ENCODE results near the gene TLL2. TPM values are rescaled to one million over a fixed set of nuclear protein-coding genes. Genes with fewer than 3 reads are reported as not detected.

The TLL2 gene
- polyA plus RNA-seq, 3 donors: not detected

DNA sequence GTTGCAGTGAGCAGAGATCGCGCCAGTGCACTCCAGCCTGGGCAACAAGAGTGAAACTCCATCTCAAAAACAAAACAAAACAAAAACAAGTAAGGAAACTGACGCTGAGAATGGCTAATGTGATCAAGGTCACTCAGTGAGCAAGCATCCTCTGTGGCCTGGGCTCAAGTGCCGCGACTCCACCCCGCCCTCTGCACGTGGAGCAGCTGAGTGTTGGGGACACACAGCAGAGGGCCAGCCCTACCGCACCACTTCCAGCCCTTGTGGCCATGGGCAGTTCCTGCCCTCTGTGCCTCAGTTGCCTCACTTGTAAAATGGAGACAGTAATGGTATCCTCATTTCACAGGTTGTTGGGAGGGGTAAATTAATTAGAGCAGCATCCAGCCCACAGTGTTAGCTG lies 134.0 kb downstream of the TLL2 start:
- Histone ChIP-seq H3K4me3 (replicated peaks in 1 of 3; ENCODE audit: low read depth in 2 of 3, low read length in 3 of 3) (no peak overlapping the region), H3K4me1 (ENCODE audit: control insufficient read depth in 1 of 2, insufficient read depth in 2 of 2, low read length in 2 of 2) (peaks cover 31 to 32% of the 10 kb centered on the region in 2 donors), H3K27me3 (ENCODE audit: control insufficient read depth in 2 of 2, insufficient read depth in 2 of 2, low read length in 2 of 2) (no peaks in the 10 kb centered on the region), H3K27ac (ENCODE audit: low read depth in 1 of 2, low read length in 2 of 2) (peak overlapping the region in 1 of 2 donors; percentile 6), H4K20me1 (ENCODE audit: insufficient read depth, low read length) (no peaks in the 10 kb centered on the region), H3K4me2 (replicated peaks; ENCODE audit: extremely low read depth, low read length, poor library complexity, severe bottlenecking) (no peak overlapping the region), H3K9me3 (replicated peaks in 1 of 2; ENCODE audit: control insufficient read depth in 1 of 2, insufficient read depth in 1 of 2, low read length in 2 of 2) (no peaks in the 10 kb centered on the region), H3K9ac (ENCODE audit: insufficient read depth, low read length, poor library complexity, severe bottlenecking) (no peak overlapping the region), H3K79me2 (ENCODE audit: insufficient read depth, low read length) (no peaks in the 10 kb centered on the region), H2AFZ (ENCODE audit: insufficient read depth, low read depth, low read length, poor library complexity, severe bottlenecking) (no peak overlapping the region), H3K36me3 (replicated peaks in 1 of 2; ENCODE audit: control insufficient read depth in 1 of 2, insufficient read depth in 2 of 2, low read length in 2 of 2) (no peaks in the 10 kb centered on the region)
- H3K27me3 Mint-ChIP-seq (ENCODE audit: low read depth in 3 of 3): peaks cover 6 to 9% (median 6%) of the 10 kb centered on the region in 3 donors
- H3K9me3 Mint-ChIP-seq: peaks cover 0 to 8% (median 0%) of the 10 kb centered on the region in 7 donors
- peak in 1 of 3 donors; percentile 9 for DNase-seq
- TF ChIP-seq, protein P1, sequence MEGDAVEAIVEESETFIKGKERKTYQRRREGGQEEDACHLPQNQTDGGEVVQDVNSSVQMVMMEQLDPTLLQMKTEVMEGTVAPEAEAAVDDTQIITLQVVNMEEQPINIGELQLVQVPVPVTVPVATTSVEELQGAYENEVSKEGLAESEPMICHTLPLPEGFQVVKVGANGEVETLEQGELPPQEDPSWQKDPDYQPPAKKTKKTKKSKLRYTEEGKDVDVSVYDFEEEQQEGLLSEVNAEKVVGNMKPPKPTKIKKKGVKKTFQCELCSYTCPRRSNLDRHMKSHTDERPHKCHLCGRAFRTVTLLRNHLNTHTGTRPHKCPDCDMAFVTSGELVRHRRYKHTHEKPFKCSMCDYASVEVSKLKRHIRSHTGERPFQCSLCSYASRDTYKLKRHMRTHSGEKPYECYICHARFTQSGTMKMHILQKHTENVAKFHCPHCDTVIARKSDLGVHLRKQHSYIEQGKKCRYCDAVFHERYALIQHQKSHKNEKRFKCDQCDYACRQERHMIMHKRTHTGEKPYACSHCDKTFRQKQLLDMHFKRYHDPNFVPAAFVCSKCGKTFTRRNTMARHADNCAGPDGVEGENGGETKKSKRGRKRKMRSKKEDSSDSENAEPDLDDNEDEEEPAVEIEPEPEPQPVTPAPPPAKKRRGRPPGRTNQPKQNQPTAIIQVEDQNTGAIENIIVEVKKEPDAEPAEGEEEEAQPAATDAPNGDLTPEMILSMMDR (IDR thresholded peaks at IDR 0.05): no peak
- no peaks in the 10 kb centered on the region for H3K36me3 Mint-ChIP-seq
- peak overlapping the region in 1 of 2 donors; percentile 15 for H3K4me3 Mint-ChIP-seq
- peaks cover 33% of the 10 kb centered on the region for H3K4me1 Mint-ChIP-seq
- intact Hi-C loops (cut with micrococcal nuclease): loop anchor here in 1 of 2 donors (5.0 to 10.0 kb wide), 2 partner anchors 133 to 205 kb away; partner anchors contain the start of genes TLL2 and TM9SF3
- peak overlapping the region in 6 of 7 donors; percentile 35 to 94 (median 86) for H3K27ac Mint-ChIP-seq
- 67% methylated on average over 5 of the region's 8 CpGs for WGBS (ENCODE audit: insufficient coverage)

DNA sequence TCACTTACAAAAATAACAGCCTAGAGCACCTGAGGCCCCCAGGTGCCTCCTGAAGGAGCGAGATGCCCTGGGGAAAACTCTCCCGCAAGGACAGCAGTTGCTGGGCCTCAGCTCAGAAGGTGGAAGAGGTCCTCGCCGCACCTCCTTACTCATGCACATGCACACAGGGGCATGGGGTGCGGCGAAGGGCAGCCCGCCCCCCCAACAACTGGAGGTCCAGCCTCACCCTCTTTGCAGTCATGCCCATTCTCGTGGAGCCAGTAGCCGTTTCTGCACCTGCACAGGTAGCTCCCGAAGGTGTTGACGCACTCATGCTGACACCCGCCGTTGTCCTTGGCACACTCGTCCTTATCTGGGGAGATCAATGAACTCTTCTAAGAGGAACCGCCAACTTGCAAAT lies 135.0 kb downstream of the TLL2 start:
- Histone ChIP-seq H3K4me1 (ENCODE audit: control insufficient read depth in 1 of 2, insufficient read depth in 2 of 2, low read length in 2 of 2) (peaks cover 34 to 35% of the 10 kb centered on the region in 2 donors), H3K4me3 (replicated peaks in 1 of 3; ENCODE audit: low read depth in 2 of 3, low read length in 3 of 3) (no peak overlapping the region), H2AFZ (ENCODE audit: insufficient read depth, low read depth, low read length, poor library complexity, severe bottlenecking) (no peak overlapping the region), H4K20me1 (ENCODE audit: insufficient read depth, low read length) (no peaks in the 10 kb centered on the region), H3K4me2 (replicated peaks; ENCODE audit: extremely low read depth, low read length, poor library complexity, severe bottlenecking) (no peak overlapping the region), H3K9ac (ENCODE audit: insufficient read depth, low read length, poor library complexity, severe bottlenecking) (no peak overlapping the region), H3K36me3 (replicated peaks in 1 of 2; ENCODE audit: control insufficient read depth in 1 of 2, insufficient read depth in 2 of 2, low read length in 2 of 2) (no peaks in the 10 kb centered on the region), H3K27ac (ENCODE audit: low read depth in 1 of 2, low read length in 2 of 2) (no peak overlapping the region), H3K9me3 (replicated peaks in 1 of 2; ENCODE audit: control insufficient read depth in 1 of 2, insufficient read depth in 1 of 2, low read length in 2 of 2) (no peaks in the 10 kb centered on the region), H3K79me2 (ENCODE audit: insufficient read depth, low read length) (no peaks in the 10 kb centered on the region), H3K27me3 (ENCODE audit: control insufficient read depth in 2 of 2, insufficient read depth in 2 of 2, low read length in 2 of 2) (peaks cover 0 to 5% of the 10 kb centered on the region in 2 donors)
- Mint-ChIP-seq H3K4me3 (no peak overlapping the region), H3K36me3 (no peaks in the 10 kb centered on the region), H3K4me1 (peaks cover 38% of the 10 kb centered on the region), H3K27ac (no peak overlapping the region), H3K27me3 (ENCODE audit: low read depth in 3 of 3) (peaks cover 9 to 14% (median 14%) of the 10 kb centered on the region in 3 donors), H3K9me3 (peaks cover 0 to 7% (median 0%) of the 10 kb centered on the region in 7 donors)
- 97% methylated on average over 14 of the region's 15 CpGs for WGBS (ENCODE audit: insufficient coverage)
- DNase-seq: no peak
- TF ChIP-seq, protein P1 (IDR thresholded peaks at IDR 0.05): no peak
- intact Hi-C loops (cut with micrococcal nuclease): loop anchor here in 1 of 2 donors (5.0 to 10.0 kb wide), 2 partner anchors 134 to 206 kb away; partner anchors contain the start of genes TLL2 and TM9SF3
